ENCODE results near the gene TGIF2LX. TPM values are rescaled to one million over a fixed set of nuclear protein-coding genes. Genes with fewer than 3 reads are reported as not detected.
"Not testable (repeated sequence)": the region's sequence is repeated elsewhere in the genome, so short reads cannot be mapped to it uniquely, and the experiment has no call there.

TGIF2LX gene
- not detected in 2 replicates for total RNA-seq

GRCh38 chrX:89921665-89922064 lies at the start of gene TGIF2LX:
TGIF2LX (plus strand) TSS chrX:89921908; CDS start chrX:89922086, 178 bp downstream.
- not testable (repeated sequence) for DNase-seq (ENCODE audit: low read depth, low spot score)

- DNase-seq (ENCODE audit: low read depth, low spot score), result not testable (repeated sequence)
These were observed 728 bp downstream of the TGIF2LX start for GRCh38 chrX:89922338-89922934.

- not testable (repeated sequence) for DNase-seq (ENCODE audit: low read depth, low spot score)
These were observed 21.4 kb downstream of the TGIF2LX start for GRCh38 chrX:89943077-89943476.

- not testable (repeated sequence) for DNase-seq (ENCODE audit: low read depth, low spot score)
These were observed 43.9 kb downstream of the TGIF2LX start for GRCh38 chrX:89965588-89965987.

Measured in pulmonary artery endothelial cell (primary cell).